HepG2 (cell line): ENCODE results near the gene PRSS22. TPM values are rescaled to one million over a fixed set of nuclear protein-coding genes. Genes with fewer than 3 reads are reported as not detected.

Source experiments
- ATF7-NPFF ChIP-seq: sonication (generic); formaldehyde crosslinking; IDR thresholded peaks from 2 replicates; pipeline ENCODE4 v1.8.1; 2023; ENCODE audit warnings: mild to moderate bottlenecking, low read depth, missing genetic modification reagents, moderate library complexity
- DPF2 ChIP-seq: sonication (generic); formaldehyde crosslinking; IDR thresholded peaks from 2 replicates; pipeline ENCODE4 v1.4.0; 2020; ENCODE audit warnings: mild to moderate bottlenecking, low read depth, missing genetic modification reagents, borderline replicate concordance
- EP300 ChIP-seq, 3 experiments: sonication (generic) in 1 of 3; formaldehyde crosslinking in 1 of 3; IDR thresholded peaks; 2 replicates each; pipeline versions ENCODE4 v1.5.1 to v1.6.1; 2011 to 2020; ENCODE audit warnings: low read depth in 2 of 3, low read length in 2 of 3, borderline replicate concordance in 1 of 3, improper control_type of control experiment in 1 of 3, mild to moderate bottlenecking in 1 of 3, missing genetic modification reagents in 1 of 3, moderate library complexity in 1 of 3
- FOXP1 ChIP-seq, 2 experiments: fragments of 450-650 bp in 1 of 2; IDR thresholded peaks; 2 replicates each; pipeline ENCODE4 v1.6.1; 2017 to 2018; ENCODE audit warnings: antibody characterized with exemption in 1 of 2
- HIVEP1 ChIP-seq: sonication (generic); formaldehyde crosslinking; IDR thresholded peaks from 2 replicates; pipeline ENCODE4 v1.4.0; 2020; ENCODE audit warnings: mild to moderate bottlenecking, missing genetic modification reagents
- HNF4A ChIP-seq: sonication (generic); formaldehyde crosslinking; IDR thresholded peaks from 2 replicates; pipeline ENCODE4 v1.4.0; 2020; ENCODE audit warnings: missing genetic modification reagents
- HNRNPL ChIP-seq: fragments of 200-400 bp; formaldehyde crosslinking; IDR thresholded peaks from 2 replicates; pipeline ENCODE4 v1.6.1; 2017; ENCODE audit warnings: mild to moderate bottlenecking, low read depth, low read length
- HOXD1 ChIP-seq: sonication (generic); formaldehyde crosslinking; IDR thresholded peaks from 2 replicates; pipeline ENCODE4 v1.5.0; 2020; ENCODE audit warnings: missing genetic modification reagents
- KLF16 ChIP-seq, 2 experiments: sonication (generic) in 1 of 2; formaldehyde crosslinking in 1 of 2; IDR thresholded peaks; 2 replicates each; pipeline versions ENCODE4 v1.6.1 to v1.8.0; 2016 to 2023; ENCODE audit warnings: missing genetic modification reagents in 2 of 2, missing compliant biosample characterization in 1 of 2
- NCOA2 ChIP-seq: sonication (generic); formaldehyde crosslinking; IDR thresholded peaks from 2 replicates; pipeline ENCODE4 v1.8.0; 2022; ENCODE audit warnings: inconsistent platforms
- POLR2G ChIP-seq: fragments of 200-400 bp; formaldehyde crosslinking; IDR thresholded peaks from 2 replicates; pipeline ENCODE4 v1.6.1; 2018; ENCODE audit warnings: mild to moderate bottlenecking, low read depth, low read length, moderate library complexity
- RFX5 ChIP-seq: IDR thresholded peaks from 2 replicates; pipeline ENCODE4 v1.6.1; 2011; ENCODE audit warnings: low read depth, low read length, improper control_type of control experiment
- TBP ChIP-seq: sonication (generic); formaldehyde crosslinking; IDR thresholded peaks from 2 replicates; pipeline ENCODE4 v1.5.0; 2020; ENCODE audit warnings: missing genetic modification reagents
- ZNF501 ChIP-seq: sonication (generic); formaldehyde crosslinking; IDR thresholded peaks from 2 replicates; pipeline ENCODE4 v1.5.1; 2020; ENCODE audit warnings: mild to moderate bottlenecking, moderate library complexity, missing genetic modification reagents
- ZNF547 ChIP-seq: sonication (generic); formaldehyde crosslinking; IDR thresholded peaks from 2 replicates; pipeline ENCODE4 v1.5.1; 2020; ENCODE audit warnings: mild to moderate bottlenecking, missing genetic modification reagents
- ZNF567 ChIP-seq: sonication (generic); formaldehyde crosslinking; IDR thresholded peaks from 2 replicates; pipeline ENCODE4 v1.8.1; 2023; ENCODE audit warnings: mild to moderate bottlenecking, missing genetic modification reagents, borderline replicate concordance
- ZNF672 ChIP-seq: sonication (generic); formaldehyde crosslinking; IDR thresholded peaks from 2 replicates; pipeline ENCODE4 v1.8.1; 2022; ENCODE audit warnings: missing genetic modification reagents
- ZNF777 ChIP-seq: sonication (generic); formaldehyde crosslinking; IDR thresholded peaks from 2 replicates; pipeline ENCODE4 v1.4.0; 2020; ENCODE audit warnings: missing genetic modification reagents
- ZNF839 ChIP-seq: sonication (generic); formaldehyde crosslinking; IDR thresholded peaks from 2 replicates; pipeline ENCODE4 v1.4.0; 2020; ENCODE audit warnings: missing genetic modification reagents, mild to moderate bottlenecking, borderline replicate concordance
- polyA plus RNA-seq, 8 experiments: library from polyadenylated mRNA; depleted of rRNA in 3 of 8; stranded (reverse) in 7 of 8; unstranded in 1 of 8; fragments of >200 nt; fragmentation: Illumina TruSeq in 4 of 8; extraction: Trizol in 4 of 8; gene quantifications; 2 replicates each; pipeline versions ENCODE4 v1.2.1 to v1.2.3, GENCODE V29; 2011 to 2016; ENCODE audit warnings: low read depth in 4 of 8, missing spikeins in 1 of 8, mixed read lengths in 1 of 8; ENCODE audit not compliant: insufficient read depth in 1 of 8
- total RNA-seq, 5 experiments: library from RNA; depleted of rRNA; stranded (reverse); fragments of >200 nt; fragmentation: Illumina TruSeq; extraction: Trizol; gene quantifications; 2 replicates each; pipeline ENCODE4 v1.2.3, GENCODE V29; 2016; ENCODE audit warnings: low read depth in 1 of 5
- TF ChIP-seq, protein P1 (sequence below), 2 experiments: sonication (generic) in 1 of 2; formaldehyde crosslinking in 1 of 2; IDR thresholded peaks; 2 replicates each; pipeline versions ENCODE4 v1.4.0 to v1.6.1; 2018 to 2020; ENCODE audit warnings: missing genetic modification reagents in 2 of 2, borderline replicate concordance in 1 of 2, low read depth in 1 of 2, mild to moderate bottlenecking in 1 of 2, missing biosample characterization in 1 of 2
- TF ChIP-seq, protein P2 (sequence below): sonication (generic); formaldehyde crosslinking; IDR thresholded peaks from 2 replicates; pipeline ENCODE4 v1.5.0; 2020; ENCODE audit warnings: missing genetic modification reagents
- TF ChIP-seq, protein P3 (sequence below): sonication (generic); formaldehyde crosslinking; conservative IDR thresholded peaks from 2 replicates; pipeline ENCODE4 v1.4.0; 2020; ENCODE audit warnings: missing genetic modification reagents
- TF ChIP-seq, protein P4 (sequence below): sonication (generic); formaldehyde crosslinking; IDR thresholded peaks from 2 replicates; pipeline ENCODE4 v1.9.0; 2022; ENCODE audit warnings: low read depth, missing genetic modification reagents

Gene PRSS22
- total and polyA plus RNA-seq, 2 of the 13 experiments (the other 11 are each of a cell fraction or from before 2014, with no cell fraction given), result 0.24 to 0.32 TPM

DNA sequence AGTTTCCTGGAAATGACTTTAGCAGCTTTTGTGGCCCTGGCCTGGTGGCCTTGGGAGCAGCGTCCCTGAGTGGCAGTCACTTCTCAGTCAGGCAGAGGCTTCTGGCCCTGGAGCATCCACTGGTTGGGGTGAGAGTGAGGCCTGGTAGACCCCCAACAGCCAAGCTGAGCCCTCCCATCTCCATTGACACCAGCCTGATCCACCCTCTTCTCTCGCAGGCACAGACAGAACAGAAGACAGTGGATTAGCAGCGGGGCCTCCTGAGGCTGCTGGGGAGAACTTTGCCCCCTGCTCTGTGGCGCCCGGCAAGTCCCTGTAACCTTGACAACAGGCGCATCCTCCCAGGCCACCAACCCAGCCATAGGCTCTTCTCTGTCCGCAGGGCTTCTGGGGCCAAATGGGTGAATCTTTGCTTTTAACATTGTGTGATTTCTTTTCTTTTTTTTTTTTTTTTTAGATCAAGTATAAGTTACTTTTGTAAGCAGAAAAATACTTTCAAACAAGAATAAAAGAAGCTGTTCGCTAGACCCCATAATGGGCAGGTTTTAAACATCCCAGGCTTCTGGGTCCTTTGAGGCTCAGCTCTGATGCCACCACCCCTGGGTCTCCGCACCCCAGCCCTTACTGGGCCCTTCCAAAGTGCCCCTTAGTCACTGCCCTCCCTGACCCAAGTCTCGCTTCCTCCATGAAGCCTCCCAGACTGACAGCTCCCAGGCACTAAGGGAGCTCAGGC lies 41.0 kb upstream of the PRSS22 start (continued):
- TF ChIP-seq, protein P1, sequence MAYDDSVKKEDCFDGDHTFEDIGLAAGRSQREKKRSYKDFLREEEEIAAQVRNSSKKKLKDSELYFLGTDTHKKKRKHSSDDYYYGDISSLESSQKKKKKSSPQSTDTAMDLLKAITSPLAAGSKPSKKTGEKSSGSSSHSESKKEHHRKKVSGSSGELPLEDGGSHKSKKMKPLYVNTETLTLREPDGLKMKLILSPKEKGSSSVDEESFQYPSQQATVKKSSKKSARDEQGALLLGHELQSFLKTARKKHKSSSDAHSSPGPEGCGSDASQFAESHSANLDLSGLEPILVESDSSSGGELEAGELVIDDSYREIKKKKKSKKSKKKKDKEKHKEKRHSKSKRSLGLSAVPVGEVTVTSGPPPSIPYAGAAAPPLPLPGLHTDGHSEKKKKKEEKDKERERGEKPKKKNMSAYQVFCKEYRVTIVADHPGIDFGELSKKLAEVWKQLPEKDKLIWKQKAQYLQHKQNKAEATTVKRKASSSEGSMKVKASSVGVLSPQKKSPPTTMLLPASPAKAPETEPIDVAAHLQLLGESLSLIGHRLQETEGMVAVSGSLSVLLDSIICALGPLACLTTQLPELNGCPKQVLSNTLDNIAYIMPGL (CRISPR knock-in tag; IDR thresholded peaks at IDR 0.05; ENCODE audit: borderline replicate concordance in 1 of 2, low read depth in 1 of 2), result no peak
- TF ChIP-seq FOXP1 (IDR thresholded peaks at IDR 0.05) (no peak), FOXP1 (CRISPR knock-in tag; IDR thresholded peaks at IDR 0.05) (no peak), HNRNPL (no peak), NCOA2 (CRISPR knock-in tag) (peak; percentile 34; the same call in 1 of the 2 replicates), RFX5 (peak; percentile 82; the same call in 1 of the 2 replicates), ZNF501 (CRISPR knock-in tag) (no peak), POLR2G (0 out of 2 replicates have a peak, but pooled peaks have one; percentile 25), EP300 (IDR thresholded peaks at IDR 0.05; ENCODE audit: low read depth in 2 of 2, low read length in 2 of 2) (peak in 1 of 2 experiments; percentile 23; a peak in 1 of 4 replicates), EP300 (CRISPR knock-in tag; IDR thresholded peaks at IDR 0.05; ENCODE audit: borderline replicate concordance) (0 out of 2 replicates have a peak, but pooled peaks have one; percentile 20), ZNF567 (no peak), HIVEP1 (CRISPR knock-in tag) (no peak), KLF16 (CRISPR knock-in tag; IDR thresholded peaks at IDR 0.05) (0 out of 4 replicates have a peak, but pooled peaks of 1 of the 2 experiments have one; percentile 37), ZNF672 (no peak), HNF4A (CRISPR knock-in tag) (peak; percentile 92), TBP (CRISPR knock-in tag) (no peak), HOXD1 (no peak), ZNF777 (no peak), ZNF547 (CRISPR knock-in tag) (no peak), DPF2 (CRISPR knock-in tag) (0 out of 2 replicates have a peak, but pooled peaks have one; percentile 16), ZNF839 (CRISPR knock-in tag) (0 out of 2 replicates have a peak, but pooled peaks have one; percentile 16), ATF7-NPFF (CRISPR knock-in tag) (no peak)
- TF ChIP-seq, protein P2, sequence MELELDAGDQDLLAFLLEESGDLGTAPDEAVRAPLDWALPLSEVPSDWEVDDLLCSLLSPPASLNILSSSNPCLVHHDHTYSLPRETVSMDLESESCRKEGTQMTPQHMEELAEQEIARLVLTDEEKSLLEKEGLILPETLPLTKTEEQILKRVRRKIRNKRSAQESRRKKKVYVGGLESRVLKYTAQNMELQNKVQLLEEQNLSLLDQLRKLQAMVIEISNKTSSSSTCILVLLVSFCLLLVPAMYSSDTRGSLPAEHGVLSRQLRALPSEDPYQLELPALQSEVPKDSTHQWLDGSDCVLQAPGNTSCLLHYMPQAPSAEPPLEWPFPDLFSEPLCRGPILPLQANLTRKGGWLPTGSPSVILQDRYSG, result no peak
- TF ChIP-seq, protein P3, sequence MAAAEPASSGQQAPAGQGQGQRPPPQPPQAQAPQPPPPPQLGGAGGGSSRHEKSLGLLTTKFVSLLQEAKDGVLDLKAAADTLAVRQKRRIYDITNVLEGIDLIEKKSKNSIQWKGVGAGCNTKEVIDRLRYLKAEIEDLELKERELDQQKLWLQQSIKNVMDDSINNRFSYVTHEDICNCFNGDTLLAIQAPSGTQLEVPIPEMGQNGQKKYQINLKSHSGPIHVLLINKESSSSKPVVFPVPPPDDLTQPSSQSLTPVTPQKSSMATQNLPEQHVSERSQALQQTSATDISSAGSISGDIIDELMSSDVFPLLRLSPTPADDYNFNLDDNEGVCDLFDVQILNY (CRISPR knock-in tag), result no peak
- TF ChIP-seq, protein P4, sequence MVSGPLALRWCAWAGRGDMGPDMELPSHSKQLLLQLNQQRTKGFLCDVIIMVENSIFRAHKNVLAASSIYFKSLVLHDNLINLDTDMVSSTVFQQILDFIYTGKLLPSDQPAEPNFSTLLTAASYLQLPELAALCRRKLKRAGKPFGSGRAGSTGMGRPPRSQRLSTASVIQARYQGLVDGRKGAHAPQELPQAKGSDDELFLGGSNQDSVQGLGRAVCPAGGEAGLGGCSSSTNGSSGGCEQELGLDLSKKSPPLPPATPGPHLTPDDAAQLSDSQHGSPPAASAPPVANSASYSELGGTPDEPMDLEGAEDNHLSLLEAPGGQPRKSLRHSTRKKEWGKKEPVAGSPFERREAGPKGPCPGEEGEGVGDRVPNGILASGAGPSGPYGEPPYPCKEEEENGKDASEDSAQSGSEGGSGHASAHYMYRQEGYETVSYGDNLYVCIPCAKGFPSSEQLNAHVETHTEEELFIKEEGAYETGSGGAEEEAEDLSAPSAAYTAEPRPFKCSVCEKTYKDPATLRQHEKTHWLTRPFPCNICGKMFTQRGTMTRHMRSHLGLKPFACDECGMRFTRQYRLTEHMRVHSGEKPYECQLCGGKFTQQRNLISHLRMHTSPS, result no peak
